Spleen (tissue), 7 donors: ENCODE data around the gene RBFA.
"Not testable (repeated sequence)": the region's sequence is repeated elsewhere in the genome, so short reads cannot be mapped to it uniquely, and the experiment has no call there.

ENCODE experiments used
- POLR2A ChIP-seq, 3 donors: fragments of 450-650 bp; IDR thresholded peaks; one replicate each; pipeline ENCODE4 v1.5.1; 2017; ENCODE audit warnings: antibody characterized with exemption in 3 of 3, mild to moderate bottlenecking in 1 of 3
- POLR2AphosphoS5 ChIP-seq, 3 donors: sonication (generic); formaldehyde crosslinking; IDR thresholded peaks; one replicate each; pipeline ENCODE4 v1.5.1; 2017; ENCODE audit warnings: antibody characterized with exemption in 3 of 3
- TF ChIP-seq, protein P1 (sequence below), 11 experiments: fragments of 200-600 bp in 7 of 11; fragments of 450-650 bp in 4 of 11; sonication (generic) in 4 of 11; IDR thresholded peaks in 8 of 11; conservative IDR thresholded peaks in 3 of 11; 1 replicate in 7 of 11; 2 replicates in 4 of 11; pipeline versions ENCODE4 v1.4.0 to v1.8.0; 2016 to 2021; ENCODE audit warnings: antibody characterized with exemption in 11 of 11, inconsistent platforms in 4 of 11, mild to moderate bottlenecking in 1 of 11
- donor health status: DM: no; HTN: no; CAD: no; lungs with moderate emphysema.
- donor health status: DM: no; HTN: no; CAD: no.
- donor health status: DM: no; HTN: no; CAD: no.

DNA sequence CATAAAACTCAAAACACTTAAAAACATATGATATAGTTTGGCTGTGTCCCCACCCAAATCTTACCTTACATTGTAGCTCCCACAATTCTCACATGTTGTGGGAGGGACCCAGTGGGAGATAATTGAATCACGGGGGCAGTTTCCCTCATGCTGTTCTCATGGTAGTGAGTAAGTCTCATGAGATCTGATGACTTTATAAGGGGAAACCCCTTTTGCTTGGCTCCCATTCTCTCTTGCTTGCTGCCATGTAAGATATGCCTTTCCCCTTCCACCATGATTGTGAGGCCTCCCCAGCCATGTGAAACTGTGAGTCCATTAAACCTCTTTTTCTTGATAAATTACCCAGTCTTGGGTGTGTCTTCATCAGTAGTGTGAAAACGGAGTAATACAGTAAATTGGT lies 34.5 kb upstream of the RBFA start:
- not testable (repeated sequence) for TF ChIP-seq POLR2A, POLR2AphosphoS5 (IDR thresholded peaks at IDR 0.05)
- TF ChIP-seq, protein P1, sequence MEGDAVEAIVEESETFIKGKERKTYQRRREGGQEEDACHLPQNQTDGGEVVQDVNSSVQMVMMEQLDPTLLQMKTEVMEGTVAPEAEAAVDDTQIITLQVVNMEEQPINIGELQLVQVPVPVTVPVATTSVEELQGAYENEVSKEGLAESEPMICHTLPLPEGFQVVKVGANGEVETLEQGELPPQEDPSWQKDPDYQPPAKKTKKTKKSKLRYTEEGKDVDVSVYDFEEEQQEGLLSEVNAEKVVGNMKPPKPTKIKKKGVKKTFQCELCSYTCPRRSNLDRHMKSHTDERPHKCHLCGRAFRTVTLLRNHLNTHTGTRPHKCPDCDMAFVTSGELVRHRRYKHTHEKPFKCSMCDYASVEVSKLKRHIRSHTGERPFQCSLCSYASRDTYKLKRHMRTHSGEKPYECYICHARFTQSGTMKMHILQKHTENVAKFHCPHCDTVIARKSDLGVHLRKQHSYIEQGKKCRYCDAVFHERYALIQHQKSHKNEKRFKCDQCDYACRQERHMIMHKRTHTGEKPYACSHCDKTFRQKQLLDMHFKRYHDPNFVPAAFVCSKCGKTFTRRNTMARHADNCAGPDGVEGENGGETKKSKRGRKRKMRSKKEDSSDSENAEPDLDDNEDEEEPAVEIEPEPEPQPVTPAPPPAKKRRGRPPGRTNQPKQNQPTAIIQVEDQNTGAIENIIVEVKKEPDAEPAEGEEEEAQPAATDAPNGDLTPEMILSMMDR (IDR thresholded peaks at IDR 0.05 in 8 of 11, conservative IDR thresholded peaks at IDR 0.05 in 3 of 11) = not testable (repeated sequence)
